Measurements from ENCODE around the gene PARP4.
"Not testable (repeated sequence)": the region's sequence is repeated elsewhere in the genome, so short reads cannot be mapped to it uniquely, and the experiment has no call there.

PARP4 gene

GRCh38 chr13:24505256-24505655, 7.3 kb downstream of the PARP4 start:
- DNase-seq = no peak

GRCh38 chr13:24503379-24503696, 9.2 kb downstream of the PARP4 start:
- no peak for DNase-seq

GRCh38 chr13:24502533-24503378, 9.8 kb downstream of the PARP4 start:
- DNase-seq = peak in 1 of 2 experiments; percentile 42

- DNase-seq = no peak
Observed at GRCh38 chr13:24500977-24501376, 11.6 kb downstream of the PARP4 start.

- no peak for DNase-seq
Observed at GRCh38 chr13:24497742-24498141, 14.8 kb downstream of the PARP4 start.

GRCh38 chr13:24496295-24496694, 16.3 kb downstream of the PARP4 start:
- DNase-seq = not testable (repeated sequence)

GRCh38 chr13:24495151-24495729, 17.3 kb downstream of the PARP4 start:
- DNase-seq = no peak

- DNase-seq = no peak
Observed at GRCh38 chr13:24493356-24493755, 19.2 kb downstream of the PARP4 start.

GRCh38 chr13:24491845-24492244, 20.7 kb downstream of the PARP4 start:
- DNase-seq = no peak

- no peak for DNase-seq
Observed at GRCh38 chr13:24489721-24490120, 22.9 kb downstream of the PARP4 start.

GRCh38 chr13:24488092-24488491, 24.5 kb downstream of the PARP4 start:
- DNase-seq = not testable (repeated sequence)

- DNase-seq = not testable (repeated sequence)
Observed at GRCh38 chr13:24486017-24486657, 26.4 kb downstream of the PARP4 start.

- DNase-seq = no peak
Observed at GRCh38 chr13:24473686-24474085, 38.9 kb downstream of the PARP4 start.

GRCh38 chr13:24472129-24472528, 40.4 kb downstream of the PARP4 start:
- DNase-seq = not testable (repeated sequence)

GRCh38 chr13:24463078-24463477, 49.5 kb downstream of the PARP4 start:
- DNase-seq = no peak

GRCh38 chr13:24460256-24460655, 52.3 kb downstream of the PARP4 start:
- no peak for DNase-seq

GRCh38 chr13:24459726-24460125, 52.9 kb downstream of the PARP4 start:
- no peak for DNase-seq

GRCh38 chr13:24459234-24459633, 53.3 kb downstream of the PARP4 start:
- no peak for DNase-seq

- DNase-seq = no peak
Observed at GRCh38 chr13:24458736-24459135, 53.8 kb downstream of the PARP4 start.

GRCh38 chr13:24456396-24456795, 56.2 kb downstream of the PARP4 start:
- no peak for DNase-seq

- DNase-seq = no peak
Observed at GRCh38 chr13:24454056-24454455, 58.5 kb downstream of the PARP4 start.

- DNase-seq = no peak
Observed at GRCh38 chr13:24452044-24452443, 60.5 kb downstream of the PARP4 start.

- DNase-seq = no peak
Observed at GRCh38 chr13:24450530-24450929, 62.0 kb downstream of the PARP4 start.

- DNase-seq = not testable (repeated sequence)
Observed at GRCh38 chr13:24444851-24445250, 67.7 kb downstream of the PARP4 start.

All from NCI-H446 (cell line).